Measurements from ENCODE around the gene CARD8.

GRCh38 chr19:48192750-48193149 lies 63.0 kb downstream of the CARD8 start:
- TF ChIP-seq CTCF (IDR thresholded peaks at IDR 0.05; ENCODE audit: insufficient read depth, low read length, poor library complexity, severe bottlenecking) = no peak
- TF ChIP-seq EZH2phosphoT487 (conservative IDR thresholded peaks at IDR 0.05; ENCODE audit: low read length) = no peak

Measured in SU-DHL-6 (cell line).